ENCODE data around the gene MRPL23. TPM values are rescaled to one million over a fixed set of nuclear protein-coding genes. Genes with fewer than 3 reads are reported as not detected.
A peak's percentile ranks its signal among the peaks of the same experiment; 100 is the strongest.

The MRPL23 gene
- total RNA-seq, 1 donor from 2014 or later, result 117 TPM

- TF ChIP-seq CTCF (IDR thresholded peaks at IDR 0.05), result no peak
- H3K9me3 ChIP-seq, result no peaks in the 10 kb centered on the region
- no peak overlapping the region for H3K27ac ChIP-seq
- no peaks in the 10 kb centered on the region for H3K27me3 ChIP-seq
- H3K4me3 ChIP-seq, result no peak overlapping the region
- DNase-seq (ENCODE audit: low spot score in 2 of 2), result peak in 1 of 2 donors; percentile 50
- intact Hi-C loops (cut with DNase I), result loop anchor here (10.0 kb wide), 1 partner anchor 49 kb away; the partner anchor contains the start of gene PRR33
- H3K36me3 ChIP-seq, result no peaks in the 10 kb centered on the region
- H3K4me1 ChIP-seq, result peaks cover 0 to 3% of the 10 kb centered on the region in 2 donors
Observed at GRCh38 chr11:1943576-1943975, 3.6 kb upstream of the MRPL23 start.

DNA sequence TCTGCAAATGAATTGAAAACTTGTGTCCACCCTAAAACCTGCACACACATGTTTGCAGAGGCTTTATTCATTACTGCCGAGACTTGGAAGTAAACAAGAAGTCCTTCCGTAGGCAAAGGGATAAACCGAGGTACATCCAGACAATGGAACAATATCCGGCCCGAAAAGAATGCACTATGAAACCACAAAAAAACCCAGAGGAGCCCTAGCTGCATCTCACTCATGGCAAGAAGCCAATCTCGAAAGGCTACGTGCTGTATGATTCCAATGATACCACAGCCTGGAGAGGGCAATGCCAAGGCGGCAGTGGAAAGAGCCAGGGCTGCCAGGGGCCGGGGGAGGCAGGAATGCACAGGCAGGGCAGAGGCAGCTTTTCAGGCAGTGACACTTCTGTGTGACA, 3.2 kb upstream of the MRPL23 start:
- TF ChIP-seq CTCF (IDR thresholded peaks at IDR 0.05), result no peak
- Histone ChIP-seq H3K36me3 (no peaks in the 10 kb centered on the region), H3K4me1 (peaks cover 0 to 3% of the 10 kb centered on the region in 2 donors), H3K27ac (no peak overlapping the region), H3K27me3 (no peaks in the 10 kb centered on the region), H3K9me3 (no peaks in the 10 kb centered on the region), H3K4me3 (no peak overlapping the region)
- peak in 1 of 2 donors; percentile 52 for DNase-seq (ENCODE audit: low spot score in 2 of 2)
- intact Hi-C loops (cut with DNase I), result loop anchor here (10.0 kb wide), 1 partner anchor 49 kb away; the partner anchor contains the start of gene PRR33

DNA sequence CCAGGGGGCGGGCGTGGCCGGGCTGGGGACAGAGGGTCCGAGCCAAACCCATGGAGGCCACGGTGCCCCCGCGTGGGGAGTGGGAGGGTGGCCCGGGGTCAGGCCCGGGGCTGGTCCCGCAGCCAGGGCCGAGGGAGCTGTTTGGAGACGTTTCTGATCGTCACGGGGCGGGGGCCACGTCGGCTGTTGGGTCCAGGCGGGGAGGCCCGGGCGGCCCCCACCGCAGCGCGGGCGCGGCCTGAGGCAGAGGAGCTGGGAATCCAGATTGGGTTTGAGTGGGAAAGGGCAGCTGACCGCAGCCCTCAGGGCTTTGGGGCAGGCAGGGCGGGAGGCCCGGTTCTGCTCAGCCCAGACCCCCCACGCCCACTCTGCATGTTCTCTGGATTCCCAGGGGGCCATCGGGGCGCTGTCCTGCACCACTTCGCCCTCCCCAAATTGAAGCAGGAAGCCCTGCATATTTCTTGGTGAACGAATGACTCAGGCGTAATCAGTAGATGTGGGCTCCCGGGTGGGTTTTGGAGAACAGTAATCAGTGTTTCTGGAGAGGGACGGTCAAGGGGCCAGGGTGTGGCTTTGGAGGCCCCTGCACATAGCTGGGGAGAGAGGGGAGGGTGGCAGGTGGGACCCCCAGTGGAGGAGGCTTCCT, 583 bp downstream of the MRPL23 start:
- intact Hi-C loops (cut with DNase I), result loop anchor here (10.0 kb wide), 1 partner anchor 53 kb away; the partner anchor contains the start of gene PRR33
- no peak overlapping the region for H3K27ac ChIP-seq
- TF ChIP-seq CTCF (IDR thresholded peaks at IDR 0.05), result no peak

GRCh38 chr11:1948389-1948788, 1.3 kb downstream of the MRPL23 start:
- no peak for DNase-seq (ENCODE audit: low spot score in 2 of 2)
- H3K36me3 ChIP-seq, result no peaks in the 10 kb centered on the region
- no peak overlapping the region for H3K4me3 ChIP-seq
- no peak for TF ChIP-seq CTCF (IDR thresholded peaks at IDR 0.05)
- H3K9me3 ChIP-seq, result no peaks in the 10 kb centered on the region
- H3K27me3 ChIP-seq, result no peaks in the 10 kb centered on the region
- H3K4me1 ChIP-seq, result peaks cover 0 to 3% of the 10 kb centered on the region in 2 donors
- intact Hi-C loops (cut with DNase I), result loop anchor here (10.0 kb wide), 1 partner anchor 54 kb away; the partner anchor contains the start of gene PRR33
- H3K27ac ChIP-seq, result no peak overlapping the region

More for the DNA sequence above, 583 bp downstream of the MRPL23 start:
- no peaks in the 10 kb centered on the region for H3K9me3 ChIP-seq
- no peak for DNase-seq (ENCODE audit: low spot score in 2 of 2)
- H3K4me1 ChIP-seq, result peaks cover 0 to 3% of the 10 kb centered on the region in 2 donors
- no peaks in the 10 kb centered on the region for H3K36me3 ChIP-seq
- H3K4me3 ChIP-seq, result no peak overlapping the region
- H3K27me3 ChIP-seq, result no peaks in the 10 kb centered on the region

DNA sequence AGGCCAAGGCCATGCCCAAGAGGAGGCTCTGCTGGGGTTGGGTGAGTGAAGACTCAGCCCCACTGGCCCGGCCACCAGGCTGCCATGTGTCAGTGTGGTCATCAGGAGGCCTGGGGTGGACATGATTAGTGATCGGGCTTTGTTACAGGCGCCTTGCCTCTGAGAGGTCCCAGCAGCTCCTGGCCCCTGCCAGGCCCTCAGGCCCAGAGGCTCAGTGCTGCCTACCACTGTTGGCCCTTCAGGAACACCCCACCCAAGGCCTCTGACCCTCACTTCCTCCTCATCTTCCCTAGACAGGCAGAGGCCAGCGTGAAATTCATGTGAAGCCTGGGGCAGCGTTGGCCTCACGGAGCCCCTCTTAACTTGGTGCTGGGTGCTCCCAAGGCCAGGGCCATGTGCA, 2.2 kb downstream of the MRPL23 start:
- Histone ChIP-seq H3K4me1 (no peaks in the 10 kb centered on the region), H3K4me3 (no peak overlapping the region), H3K9me3 (no peaks in the 10 kb centered on the region), H3K27ac (no peak overlapping the region), H3K27me3 (no peaks in the 10 kb centered on the region), H3K36me3 (no peaks in the 10 kb centered on the region)
- no peak for DNase-seq (ENCODE audit: low spot score in 2 of 2)
- TF ChIP-seq CTCF (IDR thresholded peaks at IDR 0.05), result no peak
- intact Hi-C loops (cut with DNase I), result loop anchor here (10.0 kb wide), 1 partner anchor 55 kb away; the partner anchor contains the start of gene PRR33

Measured in ascending aorta (tissue), 2 donors.